COLO668 (cell line): ENCODE data around the gene TBC1D9.

ENCODE experiments used
- DNase-seq: peaks from one replicate; lab custom pipeline; 2025; ENCODE audit not compliant: unreplicated experiment; lab: John Stamatoyannopoulos, UW

Gene TBC1D9

DNA sequence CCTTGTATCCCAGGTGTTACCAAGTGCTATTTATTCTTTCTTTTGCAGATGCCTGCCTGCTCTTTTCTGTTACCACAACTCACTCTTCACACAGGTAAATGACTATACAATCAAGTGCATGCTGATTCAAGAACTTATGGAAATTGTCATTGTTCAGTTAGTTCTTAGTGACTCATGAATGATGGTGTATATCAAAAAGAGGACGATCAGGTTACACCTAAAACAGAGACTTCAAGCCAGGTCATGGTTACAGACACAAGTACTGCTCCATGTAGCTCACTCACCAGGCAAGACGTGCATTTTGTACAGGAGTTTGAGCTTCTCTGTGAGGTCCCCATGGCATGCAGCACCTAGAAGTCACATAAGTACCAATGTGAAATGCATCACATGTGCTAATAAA is 128.2 kb downstream of the TBC1D9 start:
- no peak for DNase-seq

DNA sequence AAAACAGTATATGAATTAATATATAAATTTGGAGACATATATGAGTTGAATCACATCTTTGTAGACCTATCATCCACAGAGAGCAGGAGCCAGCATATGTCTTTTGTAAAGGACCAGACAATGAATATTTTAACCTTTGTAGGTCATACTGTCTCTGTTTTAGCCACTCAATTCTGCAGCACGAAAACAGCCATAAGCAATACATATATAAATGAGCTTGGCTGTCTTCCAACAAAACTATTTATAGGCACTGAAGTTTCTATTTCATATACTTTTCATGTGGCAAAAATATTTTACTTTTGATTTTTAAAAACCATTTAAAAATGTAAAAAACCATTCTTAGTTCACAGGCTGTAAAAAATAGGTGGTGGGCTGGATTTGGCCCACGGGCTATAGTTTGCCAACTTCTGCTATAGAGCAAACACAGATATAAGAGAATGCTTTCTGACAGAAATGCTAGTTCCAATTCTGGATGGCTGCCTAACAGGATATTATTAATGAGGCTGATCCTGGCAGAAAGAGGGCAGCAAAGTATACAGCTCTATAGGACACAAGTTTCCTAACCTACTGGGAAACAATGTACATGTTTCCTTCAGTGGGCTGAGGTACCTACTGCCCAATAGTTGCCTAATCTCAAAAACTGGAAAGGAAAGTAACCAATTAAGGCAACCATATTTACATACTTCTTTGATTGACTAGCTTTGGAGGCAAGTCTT is 129.4 kb downstream of the TBC1D9 start:
- DNase-seq, result no peak

DNA sequence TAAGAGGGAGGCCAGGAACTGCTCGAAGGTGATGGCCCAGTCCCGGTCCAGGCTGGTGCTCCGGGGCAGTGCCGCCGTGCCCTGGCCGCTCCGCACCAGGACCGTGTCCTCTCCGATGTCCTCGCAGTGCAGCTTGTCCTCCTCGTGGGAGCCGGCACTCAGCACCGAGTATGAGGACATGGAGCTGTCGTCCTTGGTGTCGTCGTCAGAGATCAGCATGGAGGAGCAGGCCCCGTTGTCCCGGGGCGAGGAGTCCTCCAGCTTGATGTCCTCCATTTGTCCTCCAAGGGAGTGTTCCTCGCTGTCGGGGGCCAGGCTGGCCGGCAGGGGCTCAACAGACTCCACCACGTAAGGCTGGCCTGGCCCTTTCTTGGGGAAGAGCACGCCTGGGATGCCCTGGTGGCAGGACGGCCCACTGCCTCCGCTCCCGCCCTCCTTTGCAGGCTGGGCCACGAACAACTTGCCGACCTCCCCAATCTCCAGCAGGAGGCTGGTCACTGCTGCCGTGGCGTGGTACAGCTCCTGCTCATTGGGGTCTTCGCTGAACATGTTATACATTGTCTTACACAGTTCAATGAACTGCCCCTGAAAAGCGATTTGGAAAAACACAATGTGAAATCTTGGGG is 133.7 kb downstream of the TBC1D9 start:
- DNase-seq, result no peak

DNA sequence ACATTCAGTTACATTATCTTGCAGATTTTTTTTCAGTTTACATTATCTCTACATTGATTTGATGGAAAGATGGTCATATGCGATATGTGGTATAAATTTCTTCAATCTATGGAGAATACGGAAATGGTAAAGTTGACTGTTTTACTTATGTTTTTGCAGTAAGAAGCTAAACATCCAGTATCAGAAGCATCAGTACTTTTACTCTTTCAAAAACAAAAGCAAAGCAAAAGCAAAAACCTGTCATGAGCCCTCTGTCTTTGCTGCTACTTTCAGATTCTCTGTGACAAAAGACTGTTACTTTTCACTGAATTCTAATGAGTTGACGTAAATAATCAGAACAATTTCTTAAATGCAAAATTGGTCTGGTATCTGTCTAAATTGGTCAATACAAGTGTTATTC is 135.0 kb downstream of the TBC1D9 start:
- no peak for DNase-seq

DNA sequence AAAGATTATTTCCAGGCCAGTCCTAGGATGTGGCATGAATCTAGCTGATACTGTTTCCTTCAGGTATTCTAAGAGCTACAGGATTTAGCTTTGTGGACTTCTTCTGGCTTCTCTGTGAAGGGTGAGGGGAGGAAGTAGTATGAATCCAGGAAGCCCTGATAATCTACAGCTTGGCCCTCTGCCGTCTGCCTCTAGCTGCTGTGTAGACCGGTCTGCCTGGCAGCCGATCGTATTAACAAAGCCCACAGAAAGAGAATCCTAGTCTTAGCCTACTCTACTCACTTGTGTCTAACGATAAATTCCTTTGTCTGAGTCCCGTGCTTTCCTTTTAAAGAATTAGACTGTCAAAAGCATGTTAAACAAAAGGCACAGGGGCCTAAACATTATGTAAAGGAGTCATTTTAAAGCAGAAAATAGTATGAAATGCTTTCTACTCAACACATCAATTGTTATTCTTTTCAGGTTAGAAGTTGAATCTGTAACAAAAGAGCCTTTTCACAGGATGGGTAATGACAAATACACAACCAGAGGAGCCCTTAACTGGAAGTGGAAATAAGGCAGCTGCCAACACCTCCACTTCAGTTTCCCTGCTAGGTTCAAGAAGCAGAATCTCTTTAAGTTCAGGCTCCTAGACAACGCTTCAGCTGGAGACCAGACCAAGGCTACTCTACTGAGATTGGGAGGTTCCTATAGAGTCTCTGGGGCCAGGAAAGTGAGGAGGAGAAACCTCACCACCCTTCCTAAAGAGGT is 138.5 kb downstream of the TBC1D9 start:
- no peak for DNase-seq

DNA sequence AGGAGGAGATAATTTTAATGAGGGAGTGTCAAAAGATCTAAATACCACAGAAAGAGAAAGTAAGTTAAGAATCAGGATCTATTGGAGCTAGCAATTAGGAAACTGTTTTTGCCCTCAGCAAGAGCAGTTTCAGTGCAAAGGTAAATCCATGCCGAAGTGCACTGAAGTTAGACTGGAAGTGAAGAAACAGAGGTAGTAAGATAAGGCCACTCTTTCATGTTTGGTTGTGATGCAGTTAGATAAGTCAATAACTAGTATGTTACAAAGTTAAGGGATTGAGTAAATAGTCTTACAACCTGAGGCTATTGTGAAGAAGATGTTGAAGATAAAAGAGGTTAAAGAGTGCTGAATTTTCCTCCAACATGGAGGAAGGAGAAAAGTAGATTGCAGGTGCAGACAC is 140.7 kb downstream of the TBC1D9 start:
- DNase-seq, result no peak

DNA sequence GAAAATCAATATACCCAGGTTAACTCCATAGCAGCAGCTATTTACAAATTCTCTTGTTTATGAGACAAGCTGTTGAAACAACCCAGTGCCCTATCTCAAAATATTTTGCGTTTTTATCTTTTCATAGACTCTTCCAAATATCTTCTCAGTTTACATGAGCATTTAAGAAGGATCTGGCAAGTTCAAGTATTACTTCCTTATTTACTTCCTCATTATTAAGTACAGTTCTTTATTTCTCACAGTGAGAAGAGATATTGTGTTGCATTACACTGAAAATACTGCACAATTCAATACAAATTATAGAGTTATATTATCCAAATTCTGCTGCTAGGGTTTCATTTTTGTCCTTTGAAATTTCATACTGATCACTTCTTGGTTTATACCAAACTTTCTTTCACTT is 143.8 kb downstream of the TBC1D9 start:
- DNase-seq, result no peak

DNA sequence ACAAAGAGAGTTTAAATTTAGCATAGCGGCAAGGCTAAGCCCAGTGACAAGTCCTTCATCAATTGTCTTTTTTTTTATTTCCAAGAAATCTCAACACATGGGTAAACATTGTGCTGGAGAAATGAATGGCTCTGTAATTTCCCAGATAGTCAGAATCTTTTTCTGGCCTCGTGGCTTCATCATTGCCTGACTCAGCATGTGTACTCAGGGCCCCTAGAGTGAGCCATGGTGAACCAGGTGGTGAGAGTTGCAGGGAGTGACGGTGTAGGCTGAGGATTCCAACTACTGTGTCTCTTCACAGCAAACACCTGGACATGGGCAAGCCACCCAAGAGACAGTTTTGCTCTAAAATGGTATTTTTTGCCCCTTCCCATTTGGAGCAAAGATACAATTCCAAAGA is 144.3 kb downstream of the TBC1D9 start:
- no peak for DNase-seq

DNA sequence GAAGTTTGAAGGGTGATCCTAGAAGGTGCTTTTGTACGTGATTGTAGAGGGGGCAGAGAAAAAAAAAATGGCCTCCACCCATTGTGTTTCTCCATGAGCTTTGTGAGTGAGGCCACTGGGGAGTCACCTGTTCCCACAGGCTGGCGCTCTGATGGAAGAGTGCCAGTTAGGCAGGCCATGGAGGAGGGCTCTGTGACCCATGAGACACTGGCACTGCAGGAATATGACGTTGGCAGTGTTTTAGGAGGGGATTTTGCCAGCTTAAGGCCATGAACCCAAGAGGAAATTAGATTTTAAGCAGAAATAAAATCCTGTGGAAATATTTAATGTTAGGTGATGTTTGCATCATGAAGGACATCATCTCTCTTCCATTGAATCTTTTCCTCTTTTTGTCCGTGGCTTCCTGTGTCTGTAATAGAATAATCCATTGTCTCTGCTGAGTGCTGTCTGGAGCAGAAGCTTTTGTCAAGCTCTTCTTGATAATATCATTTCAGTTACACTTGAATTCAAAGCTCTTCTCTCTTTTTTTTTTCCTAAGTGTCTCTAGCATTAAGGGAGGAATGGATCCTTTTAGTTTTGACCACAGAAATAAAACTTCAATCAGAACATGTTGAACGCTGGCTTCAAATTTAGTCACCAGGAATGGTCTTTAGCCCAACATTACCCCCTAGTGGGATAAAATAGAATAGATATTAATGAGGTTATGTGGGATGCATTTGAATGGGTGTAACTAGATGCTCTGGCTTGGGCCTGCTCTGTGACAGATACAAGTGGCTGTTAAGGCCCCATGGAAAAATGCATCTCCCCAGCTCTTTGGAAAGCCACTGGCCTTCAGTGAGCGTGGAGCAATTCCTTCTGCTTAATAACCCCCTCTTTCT is 146.4 kb downstream of the TBC1D9 start:
- peak; percentile 16 for DNase-seq

DNA sequence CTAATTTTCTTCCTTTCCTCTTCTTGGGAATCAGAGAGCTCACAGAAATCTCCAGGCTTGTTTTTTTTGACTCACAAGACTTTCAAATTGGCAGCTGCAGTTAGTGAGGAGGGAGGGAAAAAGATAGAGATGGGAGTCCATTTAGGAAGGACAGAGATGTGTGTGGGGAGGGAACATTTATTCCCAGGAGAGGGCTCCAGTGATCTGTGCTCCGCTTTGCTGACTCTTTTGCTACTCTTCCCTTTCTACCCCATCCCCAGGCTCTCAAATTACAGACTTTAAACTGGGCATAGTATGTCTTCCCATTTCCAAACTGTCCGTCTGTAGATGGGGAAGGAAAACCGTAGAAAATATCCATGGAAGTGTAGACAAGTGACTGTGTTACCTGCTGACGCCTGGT is 148.3 kb downstream of the TBC1D9 start:
- DNase-seq, result no peak

DNA sequence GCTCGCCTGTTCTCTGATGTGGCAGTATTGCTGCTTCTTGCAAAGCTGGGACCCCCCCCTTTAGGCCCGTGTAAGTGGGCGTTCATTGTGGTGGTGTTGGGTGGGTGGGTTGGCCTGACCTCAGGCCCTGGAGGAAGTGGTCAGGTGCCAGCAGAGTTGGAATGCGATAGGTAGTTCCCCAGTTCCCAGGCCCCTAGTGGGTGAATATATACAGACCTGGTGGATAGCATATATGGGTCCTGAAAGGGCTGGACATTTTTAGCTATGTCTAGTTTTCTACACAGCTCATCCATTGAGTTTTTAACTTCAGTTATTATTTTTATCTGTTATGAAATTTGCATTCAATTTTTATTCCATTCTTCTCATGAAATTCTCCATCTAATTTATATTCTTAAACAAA is 151.6 kb downstream of the TBC1D9 start:
- DNase-seq, result no peak

DNA sequence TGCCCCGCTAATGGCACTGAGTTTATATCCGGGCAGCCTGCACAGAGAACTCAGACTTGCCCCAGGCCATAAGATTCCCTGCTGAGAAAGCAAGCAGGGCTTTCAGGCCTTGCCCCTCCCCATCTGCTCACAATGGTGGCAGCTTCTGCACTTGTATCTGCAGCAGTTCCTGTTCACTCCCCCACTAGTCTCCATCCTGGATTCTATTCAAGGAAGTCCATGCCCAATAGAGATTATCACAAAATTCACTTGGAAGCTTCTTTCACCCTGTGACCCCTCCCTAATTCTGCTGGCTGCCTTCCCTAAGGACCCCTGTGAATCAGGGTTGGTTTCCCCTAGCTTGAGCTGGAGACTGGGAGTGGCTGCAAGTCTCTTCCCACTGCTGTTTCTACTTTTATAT is 152.9 kb downstream of the TBC1D9 start:
- peak; percentile 16 for DNase-seq

DNA sequence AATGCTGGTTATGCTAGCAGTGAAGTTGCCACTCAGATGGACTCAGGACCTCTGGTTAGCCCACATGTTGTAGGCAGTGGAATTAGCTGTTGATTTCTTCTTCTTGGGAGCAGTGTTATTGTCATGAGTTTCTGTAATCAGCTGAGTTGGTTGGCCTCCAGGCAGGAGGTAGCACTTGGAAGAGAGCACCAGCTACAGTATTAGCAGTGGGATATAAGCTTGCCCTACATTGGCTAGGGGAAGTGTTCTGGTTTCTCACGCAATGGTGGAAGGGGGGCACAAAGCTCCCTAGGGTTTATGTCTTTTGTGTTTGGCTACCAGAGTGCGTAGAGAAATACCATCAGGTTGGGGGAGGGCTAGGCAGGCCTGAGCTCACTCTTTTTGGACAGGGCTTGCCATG is 153.5 kb downstream of the TBC1D9 start:
- DNase-seq, result no peak

DNA sequence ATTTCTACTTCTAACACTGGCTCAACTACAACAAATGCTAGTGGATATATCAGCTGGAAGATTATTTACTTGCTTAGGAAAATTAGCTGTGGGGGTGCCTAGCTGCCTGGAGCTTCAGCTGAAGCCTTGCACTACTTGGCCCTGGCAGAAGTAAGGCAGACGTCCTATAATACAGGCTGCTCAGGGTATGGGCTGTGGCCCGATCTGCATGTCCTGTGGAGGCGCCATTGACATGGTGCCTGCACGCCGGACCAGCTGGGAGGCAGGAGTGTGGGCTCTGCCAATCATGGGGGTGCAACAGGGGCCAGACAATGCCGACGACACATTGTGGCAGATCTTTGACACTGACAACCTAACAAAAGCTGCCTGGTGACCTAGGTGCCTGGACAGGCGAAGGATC is 155.8 kb downstream of the TBC1D9 start:
- no peak for DNase-seq

DNA sequence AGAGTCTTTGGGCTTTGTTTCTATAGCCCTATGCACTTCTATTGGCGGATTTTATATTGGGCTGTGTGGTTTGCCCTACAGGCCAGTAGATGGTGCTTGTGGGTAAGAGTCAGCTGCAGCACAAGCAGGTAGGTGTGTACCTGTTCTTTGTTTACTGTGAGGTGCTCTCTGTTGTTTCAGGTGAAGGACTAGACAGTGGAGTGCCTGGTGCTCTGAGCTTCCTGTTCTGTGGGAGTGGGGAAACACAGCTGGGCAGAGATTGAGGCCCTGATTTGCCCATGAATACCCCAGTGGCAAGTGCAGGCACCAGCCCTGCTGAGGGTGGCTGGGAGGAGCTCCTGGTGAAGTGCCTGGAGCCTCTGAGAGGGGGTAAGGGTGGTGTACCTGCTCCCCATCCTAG is 161.1 kb downstream of the TBC1D9 start:
- peak; percentile 53 for DNase-seq

DNA sequence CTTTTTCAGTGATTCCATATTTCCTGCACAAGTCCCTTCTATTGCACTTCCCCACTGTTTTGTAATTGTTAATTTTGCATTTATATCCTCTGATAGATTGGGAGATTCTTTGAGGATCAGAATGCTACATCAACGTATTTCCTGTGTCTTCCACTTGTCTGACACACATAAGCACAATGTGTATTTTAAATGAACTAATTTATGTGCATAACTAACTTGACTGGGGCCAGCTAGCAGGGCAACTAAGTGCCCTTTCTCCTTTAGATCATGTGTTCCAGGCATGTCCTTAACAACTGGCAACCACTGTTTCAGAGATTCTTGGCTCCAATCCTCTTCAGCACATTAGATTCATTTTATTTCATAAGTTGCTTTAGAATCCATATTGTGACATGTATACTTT is 171.7 kb downstream of the TBC1D9 start:
- DNase-seq, result no peak

DNA sequence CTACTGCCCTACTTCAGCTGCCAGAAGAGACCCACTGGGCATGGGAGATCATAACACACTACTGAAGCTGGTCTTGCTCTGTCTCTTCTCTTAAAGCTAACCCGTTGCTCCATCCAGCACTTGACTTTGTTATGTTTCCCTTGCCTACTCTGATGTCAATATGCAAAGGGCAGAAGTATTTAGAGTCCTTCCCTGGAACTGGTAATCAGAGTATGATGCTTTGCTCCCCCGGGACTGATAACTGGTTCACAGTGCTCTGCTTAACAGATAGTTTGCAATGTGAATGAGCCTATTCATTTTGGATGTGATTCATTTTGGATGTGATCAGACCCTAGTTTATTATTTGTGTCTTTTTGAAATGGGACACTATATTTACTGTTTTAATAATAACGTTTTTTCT is 175.1 kb downstream of the TBC1D9 start:
- no peak for DNase-seq

DNA sequence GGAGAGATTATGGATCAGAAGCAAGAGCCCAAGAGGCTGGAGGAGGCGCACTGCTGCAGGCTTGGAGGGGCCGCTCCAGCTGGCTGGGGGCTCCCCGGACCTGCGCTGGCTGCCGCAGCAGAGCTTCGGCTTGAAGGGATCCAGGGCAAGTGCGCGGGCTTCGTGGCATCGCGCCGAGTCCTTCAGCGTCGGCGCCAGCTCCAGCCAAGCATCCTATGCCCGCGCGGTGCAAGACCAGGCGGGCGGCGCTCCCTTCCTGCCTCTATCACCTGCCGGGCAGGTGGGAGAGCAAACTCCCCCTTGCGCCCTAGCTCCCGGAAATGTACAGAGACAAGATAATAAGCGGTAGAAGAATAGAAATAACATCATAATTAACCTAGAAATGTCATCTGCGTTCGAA is 176.9 kb downstream of the TBC1D9 start:
- peak; percentile 28 for DNase-seq

DNA sequence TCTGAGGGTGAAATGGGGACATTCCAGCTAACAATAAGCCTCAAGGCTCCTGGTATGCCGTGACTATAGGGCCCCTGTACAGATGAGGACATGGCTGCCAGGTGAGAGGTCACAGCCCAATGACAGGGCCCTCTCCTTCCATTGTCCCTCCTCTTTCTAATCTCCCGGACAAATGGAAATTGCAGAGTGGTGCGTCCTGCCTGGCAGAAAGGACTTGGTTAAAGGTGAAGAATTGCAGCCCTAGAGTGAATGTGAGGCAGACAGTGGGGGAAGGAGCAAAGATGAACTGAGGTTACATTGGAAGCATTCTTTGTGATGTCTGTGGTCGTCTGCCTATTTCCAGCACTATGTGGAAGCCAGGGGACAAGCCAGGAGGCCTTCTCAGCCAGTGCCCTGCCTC is 180.7 kb downstream of the TBC1D9 start:
- DNase-seq, result no peak

DNA sequence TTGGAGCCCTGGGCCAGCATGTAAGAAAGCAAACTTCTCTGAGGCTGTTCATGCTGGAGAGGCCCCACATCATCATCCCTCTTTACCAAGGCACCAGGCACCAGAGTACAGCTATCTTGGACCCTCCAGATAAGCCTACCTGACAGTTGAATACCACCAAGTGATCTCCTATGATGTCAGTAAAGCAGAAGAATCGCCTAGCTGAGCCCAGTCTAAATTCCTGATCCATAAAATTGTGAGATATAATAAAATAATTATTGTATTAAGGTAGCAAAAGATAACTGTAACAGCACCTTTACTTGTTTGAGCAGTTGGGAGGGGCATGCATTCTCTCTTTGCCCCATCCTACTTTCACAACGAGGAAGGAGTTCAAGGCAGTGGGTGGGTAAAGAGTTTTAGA is 184.6 kb downstream of the TBC1D9 start:
- no peak for DNase-seq
